HepG2 (cell line): ENCODE data around the gene LURAP1L.

Source experiments
- CBX5 ChIP-seq: sonication (generic); formaldehyde crosslinking; IDR thresholded peaks from 2 replicates; pipeline ENCODE4 v1.4.0; 2020; ENCODE audit warnings: missing genetic modification reagents, borderline replicate concordance
- CREB1 ChIP-seq, 2 experiments: fragments of 450-650 bp in 1 of 2; IDR thresholded peaks; 2 replicates each; pipeline ENCODE4 v1.6.1; 2016 to 2017; ENCODE audit warnings: control low read depth in 1 of 2, mild to moderate bottlenecking in 1 of 2, missing compliant biosample characterization in 1 of 2, missing genetic modification characterization in 1 of 2
- NFE2 ChIP-seq: sonication (generic); formaldehyde crosslinking; IDR thresholded peaks from 2 replicates; pipeline ENCODE4 v1.4.0; 2020; ENCODE audit warnings: missing genetic modification reagents
- PCBP2 ChIP-seq: fragments of 200-400 bp; formaldehyde crosslinking; optimal IDR thresholded peaks from 2 replicates; pipeline ENCODE3; 2018; ENCODE audit warnings: low read length, low read depth; ENCODE audit not compliant: poor library complexity, severe bottlenecking
- RBM39 ChIP-seq: fragments of 200-400 bp; formaldehyde crosslinking; IDR thresholded peaks from one replicate; pipeline ENCODE4 v1.6.1; 2018; ENCODE audit warnings: antibody characterized with exemption, mild to moderate bottlenecking, low read depth, low read length; ENCODE audit not compliant: poor library complexity, severe bottlenecking
- TP53 ChIP-seq: sonication (generic); formaldehyde crosslinking; conservative IDR thresholded peaks from 2 replicates; pipeline ENCODE4 v1.4.0; 2020; ENCODE audit warnings: missing genetic modification reagents
- XBP1 ChIP-seq: sonication (generic); formaldehyde crosslinking; IDR thresholded peaks from 2 replicates; pipeline ENCODE4 v1.5.0; 2020; ENCODE audit warnings: missing genetic modification reagents
- ZFP37 ChIP-seq: sonication (generic); formaldehyde crosslinking; IDR thresholded peaks from 2 replicates; pipeline ENCODE4 v1.4.0; 2020; ENCODE audit warnings: missing genetic modification reagents, borderline replicate concordance
- ZNF274 ChIP-seq: sonication (generic); formaldehyde crosslinking; IDR thresholded peaks from 2 replicates; pipeline ENCODE4 v1.5.1; 2020; ENCODE audit warnings: mild to moderate bottlenecking, missing genetic modification reagents
- ZNF766 ChIP-seq: sonication (generic); formaldehyde crosslinking; IDR thresholded peaks from 2 replicates; pipeline ENCODE4 v1.5.0; 2020; ENCODE audit warnings: missing genetic modification reagents, borderline replicate concordance
- TF ChIP-seq, protein P1 (sequence below): sonication (generic); formaldehyde crosslinking; IDR thresholded peaks from 2 replicates; pipeline ENCODE4 v1.4.0; 2020; ENCODE audit warnings: missing genetic modification reagents
- TF ChIP-seq, protein P2 (sequence below): sonication (generic); formaldehyde crosslinking; IDR thresholded peaks from 2 replicates; pipeline ENCODE4 v1.4.0; 2020; ENCODE audit warnings: missing genetic modification reagents
- TF ChIP-seq, protein P3 (sequence below): sonication (generic); formaldehyde crosslinking; IDR thresholded peaks from 2 replicates; pipeline ENCODE4 v1.4.0; 2020; ENCODE audit warnings: missing genetic modification reagents, borderline replicate concordance

DNA sequence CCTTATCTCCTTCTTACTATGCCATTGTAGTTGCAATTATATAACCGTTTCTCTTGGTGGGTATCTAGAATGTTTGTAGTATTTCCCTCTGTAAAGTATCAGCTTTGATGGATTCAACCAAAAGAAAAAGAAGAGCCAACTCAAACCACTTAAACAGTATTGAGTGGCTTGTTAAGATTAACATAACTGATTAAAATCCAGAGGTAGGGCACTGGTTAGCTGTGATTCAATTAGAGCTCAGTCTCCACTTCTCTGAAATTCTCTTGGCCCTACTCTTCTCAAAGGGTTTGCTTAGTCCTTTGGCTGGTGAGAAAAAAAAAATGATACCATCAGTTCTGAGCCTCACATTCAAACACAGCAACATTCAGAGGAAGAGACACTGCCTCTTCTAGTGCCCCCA lies 44.6 kb upstream of the LURAP1L start:
- TF ChIP-seq ZNF766 (CRISPR knock-in tag) (no peak), CBX5 (CRISPR knock-in tag) (no peak), XBP1 (CRISPR knock-in tag) (no peak), PCBP2 (no peak), ZFP37 (CRISPR knock-in tag) (no peak), CREB1 (IDR thresholded peaks at IDR 0.05) (no peak), CREB1 (CRISPR knock-in tag; IDR thresholded peaks at IDR 0.05) (no peak), RBM39 (no peak), NFE2 (CRISPR knock-in tag) (no peak), TP53 (CRISPR knock-in tag) (no peak), ZNF274 (CRISPR knock-in tag) (no peak)
- TF ChIP-seq, protein P1, sequence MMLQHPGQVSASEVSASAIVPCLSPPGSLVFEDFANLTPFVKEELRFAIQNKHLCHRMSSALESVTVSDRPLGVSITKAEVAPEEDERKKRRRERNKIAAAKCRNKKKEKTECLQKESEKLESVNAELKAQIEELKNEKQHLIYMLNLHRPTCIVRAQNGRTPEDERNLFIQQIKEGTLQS (CRISPR knock-in tag): no peak
- TF ChIP-seq, protein P2, sequence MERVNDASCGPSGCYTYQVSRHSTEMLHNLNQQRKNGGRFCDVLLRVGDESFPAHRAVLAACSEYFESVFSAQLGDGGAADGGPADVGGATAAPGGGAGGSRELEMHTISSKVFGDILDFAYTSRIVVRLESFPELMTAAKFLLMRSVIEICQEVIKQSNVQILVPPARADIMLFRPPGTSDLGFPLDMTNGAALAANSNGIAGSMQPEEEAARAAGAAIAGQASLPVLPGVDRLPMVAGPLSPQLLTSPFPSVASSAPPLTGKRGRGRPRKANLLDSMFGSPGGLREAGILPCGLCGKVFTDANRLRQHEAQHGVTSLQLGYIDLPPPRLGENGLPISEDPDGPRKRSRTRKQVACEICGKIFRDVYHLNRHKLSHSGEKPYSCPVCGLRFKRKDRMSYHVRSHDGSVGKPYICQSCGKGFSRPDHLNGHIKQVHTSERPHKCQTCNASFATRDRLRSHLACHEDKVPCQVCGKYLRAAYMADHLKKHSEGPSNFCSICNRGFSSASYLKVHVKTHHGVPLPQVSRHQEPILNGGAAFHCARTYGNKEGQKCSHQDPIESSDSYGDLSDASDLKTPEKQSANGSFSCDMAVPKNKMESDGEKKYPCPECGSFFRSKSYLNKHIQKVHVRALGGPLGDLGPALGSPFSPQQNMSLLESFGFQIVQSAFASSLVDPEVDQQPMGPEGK (CRISPR knock-in tag): no peak
- TF ChIP-seq, protein P3, sequence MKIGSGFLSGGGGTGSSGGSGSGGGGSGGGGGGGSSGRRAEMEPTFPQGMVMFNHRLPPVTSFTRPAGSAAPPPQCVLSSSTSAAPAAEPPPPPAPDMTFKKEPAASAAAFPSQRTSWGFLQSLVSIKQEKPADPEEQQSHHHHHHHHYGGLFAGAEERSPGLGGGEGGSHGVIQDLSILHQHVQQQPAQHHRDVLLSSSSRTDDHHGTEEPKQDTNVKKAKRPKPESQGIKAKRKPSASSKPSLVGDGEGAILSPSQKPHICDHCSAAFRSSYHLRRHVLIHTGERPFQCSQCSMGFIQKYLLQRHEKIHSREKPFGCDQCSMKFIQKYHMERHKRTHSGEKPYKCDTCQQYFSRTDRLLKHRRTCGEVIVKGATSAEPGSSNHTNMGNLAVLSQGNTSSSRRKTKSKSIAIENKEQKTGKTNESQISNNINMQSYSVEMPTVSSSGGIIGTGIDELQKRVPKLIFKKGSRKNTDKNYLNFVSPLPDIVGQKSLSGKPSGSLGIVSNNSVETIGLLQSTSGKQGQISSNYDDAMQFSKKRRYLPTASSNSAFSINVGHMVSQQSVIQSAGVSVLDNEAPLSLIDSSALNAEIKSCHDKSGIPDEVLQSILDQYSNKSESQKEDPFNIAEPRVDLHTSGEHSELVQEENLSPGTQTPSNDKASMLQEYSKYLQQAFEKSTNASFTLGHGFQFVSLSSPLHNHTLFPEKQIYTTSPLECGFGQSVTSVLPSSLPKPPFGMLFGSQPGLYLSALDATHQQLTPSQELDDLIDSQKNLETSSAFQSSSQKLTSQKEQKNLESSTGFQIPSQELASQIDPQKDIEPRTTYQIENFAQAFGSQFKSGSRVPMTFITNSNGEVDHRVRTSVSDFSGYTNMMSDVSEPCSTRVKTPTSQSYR: no peak
